GM18868 (cell line): ENCODE data around the gene RERE.

Experiments used
- ATAC-seq: cut with Tn5 transposase; IDR thresholded peaks from one replicate; pipeline ENCODE4 v1.9.1; 2021; ENCODE audit warnings: mild to moderate bottlenecking, moderate library complexity; ENCODE audit not compliant: unreplicated experiment

RERE gene

DNA sequence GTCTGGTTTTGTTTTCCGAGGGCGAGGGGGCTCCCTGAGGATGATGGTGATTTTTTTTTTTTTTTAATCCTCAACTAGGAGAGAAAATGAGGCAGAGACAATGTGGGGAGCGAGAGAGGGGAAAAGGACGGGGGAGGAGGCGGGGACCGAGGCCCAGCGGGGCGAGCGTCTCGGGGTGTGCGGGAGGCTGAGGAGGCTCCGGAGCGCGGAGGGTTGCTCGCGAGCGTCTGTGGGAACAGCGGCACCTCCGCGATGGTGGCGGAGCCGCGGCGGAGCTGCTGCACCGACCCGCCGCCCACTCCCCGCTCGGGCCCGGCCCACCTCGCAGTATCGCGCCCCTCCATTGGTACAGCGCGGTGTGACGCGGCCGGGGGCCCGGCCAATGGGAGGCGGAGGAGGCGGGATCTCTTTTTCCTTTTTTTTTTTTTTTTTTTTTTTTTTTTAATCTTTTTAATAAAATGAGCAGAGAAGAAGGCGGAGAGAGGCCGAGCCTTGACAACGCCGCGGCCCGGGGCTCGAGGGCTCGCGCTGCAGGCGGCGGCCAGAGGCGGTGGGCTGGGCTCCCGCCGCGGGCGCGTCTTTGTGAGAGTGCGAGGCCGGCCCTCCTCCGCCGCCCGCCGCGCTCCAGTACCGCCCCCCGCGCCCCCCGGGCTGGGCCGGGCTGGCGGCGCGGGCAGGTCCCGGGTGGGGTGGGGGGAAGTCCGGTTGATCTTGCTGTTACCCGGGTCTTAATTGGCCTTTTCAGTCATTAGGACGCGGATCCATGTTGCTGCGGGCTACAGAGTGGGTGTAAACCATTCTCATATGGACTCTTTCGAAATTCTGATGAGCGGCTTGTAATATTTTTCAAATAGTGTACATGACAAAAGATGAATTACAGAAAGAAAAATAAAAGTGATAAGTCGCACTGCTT lies at the start of gene RERE:
TSS of gene RERE (minus strand) at position 229 of the 913 bp plus-strand sequence.
- peak; percentile 92 for ATAC-seq

GRCh38 chr1:8866792-8867415 lies 49.5 kb upstream of the RERE start:
- ATAC-seq, result no peak

GRCh38 chr1:8866173-8866791 lies 48.8 kb upstream of the RERE start:
- ATAC-seq, result no peak

DNA sequence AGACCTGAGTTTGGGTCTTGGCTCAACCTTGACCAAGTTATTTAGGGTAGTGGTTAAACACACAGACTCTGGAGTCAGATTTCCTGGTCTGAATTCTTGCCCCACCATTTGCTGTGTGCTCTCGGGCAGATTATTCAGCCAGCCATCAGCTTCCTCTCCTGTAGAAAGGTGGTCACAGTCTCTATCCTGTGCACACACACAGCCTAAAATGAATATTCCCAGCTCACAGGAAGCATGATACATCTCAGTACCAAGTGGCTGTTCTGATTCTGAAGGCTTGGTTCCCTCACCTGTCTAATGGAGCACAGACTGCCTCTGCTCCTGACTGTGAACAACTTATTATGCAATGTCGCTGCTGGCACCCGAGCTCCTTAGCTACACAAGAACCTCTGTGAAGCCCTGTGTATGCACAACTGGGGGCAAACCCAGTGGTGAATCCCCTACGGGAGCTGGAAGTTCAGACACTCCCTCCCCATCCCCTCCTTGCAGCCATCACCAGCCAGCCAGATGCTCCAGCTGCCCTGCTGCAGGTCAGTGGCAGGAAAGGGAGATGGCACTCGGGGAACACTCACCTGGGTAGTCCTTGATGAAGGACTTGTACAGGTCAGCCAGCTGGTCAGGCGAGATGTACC lies 47.4 kb upstream of the RERE start:
- ATAC-seq, result no peak

GRCh38 chr1:8863794-8864233 lies 46.4 kb upstream of the RERE start:
- ATAC-seq, result no peak

DNA sequence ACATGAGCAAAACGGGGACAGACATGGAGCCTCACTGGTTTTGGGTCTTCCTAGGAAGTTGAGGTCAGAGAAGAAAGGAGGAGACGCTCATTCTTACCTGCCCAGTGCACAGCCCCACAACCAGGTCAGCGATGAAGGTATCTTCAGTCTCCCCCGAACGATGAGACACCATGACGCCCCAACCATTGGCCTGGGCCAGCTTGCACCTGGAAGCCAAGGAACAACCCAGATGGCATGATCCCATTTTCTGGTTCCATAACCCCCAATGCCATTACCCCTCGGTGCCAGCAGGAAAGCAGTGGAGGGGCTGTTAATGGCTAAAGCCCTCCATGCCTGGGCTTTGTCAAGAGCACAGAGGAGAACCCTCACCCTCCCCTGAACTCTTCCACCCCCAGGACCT lies 45.7 kb upstream of the RERE start:
- ATAC-seq, result no peak

DNA sequence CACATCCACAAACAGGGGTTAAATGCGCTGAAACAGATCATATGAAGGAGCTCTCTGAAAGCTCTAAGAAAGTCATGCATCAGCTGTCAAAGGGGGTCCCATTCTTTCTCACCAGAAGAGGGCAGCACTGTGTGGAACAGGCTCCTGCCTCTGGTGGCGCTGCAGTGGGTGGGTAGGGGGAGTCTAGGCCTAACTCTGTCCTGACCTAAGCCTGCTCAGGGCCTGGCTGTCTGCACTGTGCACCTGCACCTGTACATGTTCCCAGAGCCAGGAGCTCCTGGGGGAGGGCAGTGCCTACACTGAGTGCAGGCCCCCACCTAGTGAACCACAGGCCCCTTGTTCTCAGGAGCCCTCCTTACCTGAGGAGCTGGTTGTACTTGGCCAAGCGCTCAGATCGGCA lies 45.1 kb upstream of the RERE start:
- ATAC-seq, result no peak

GRCh38 chr1:8860738-8861516 lies 43.5 kb upstream of the RERE start:
- no peak for ATAC-seq

GRCh38 chr1:8858888-8859706 lies 41.7 kb upstream of the RERE start:
- ATAC-seq, result no peak

DNA sequence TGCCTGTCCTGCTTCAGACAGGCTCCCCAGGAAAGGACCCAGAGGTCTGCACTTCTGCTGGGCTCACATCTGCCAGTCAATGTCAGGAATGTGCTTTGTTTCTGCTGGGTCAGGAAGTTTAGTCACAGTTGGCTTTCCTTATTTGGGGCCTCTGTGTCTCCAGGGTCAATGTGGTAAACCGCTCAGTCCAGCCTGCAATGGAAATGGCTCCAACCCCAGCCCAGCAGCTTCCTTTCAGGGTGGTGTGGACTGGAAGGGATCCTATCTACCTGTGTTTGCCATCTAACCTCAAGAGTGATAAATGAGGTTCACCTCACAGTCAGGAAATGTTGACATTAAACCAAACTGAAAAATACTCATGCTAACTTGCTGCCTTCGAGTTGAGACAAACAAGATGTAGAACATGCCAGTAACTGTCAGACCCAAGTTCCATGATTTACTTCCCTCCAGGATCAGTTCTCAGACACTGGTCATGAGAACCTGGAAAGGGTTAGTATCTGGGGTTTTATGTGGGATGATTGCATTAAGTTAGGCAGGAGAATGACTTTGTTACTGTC lies 40.8 kb upstream of the RERE start:
- ATAC-seq, result no peak

DNA sequence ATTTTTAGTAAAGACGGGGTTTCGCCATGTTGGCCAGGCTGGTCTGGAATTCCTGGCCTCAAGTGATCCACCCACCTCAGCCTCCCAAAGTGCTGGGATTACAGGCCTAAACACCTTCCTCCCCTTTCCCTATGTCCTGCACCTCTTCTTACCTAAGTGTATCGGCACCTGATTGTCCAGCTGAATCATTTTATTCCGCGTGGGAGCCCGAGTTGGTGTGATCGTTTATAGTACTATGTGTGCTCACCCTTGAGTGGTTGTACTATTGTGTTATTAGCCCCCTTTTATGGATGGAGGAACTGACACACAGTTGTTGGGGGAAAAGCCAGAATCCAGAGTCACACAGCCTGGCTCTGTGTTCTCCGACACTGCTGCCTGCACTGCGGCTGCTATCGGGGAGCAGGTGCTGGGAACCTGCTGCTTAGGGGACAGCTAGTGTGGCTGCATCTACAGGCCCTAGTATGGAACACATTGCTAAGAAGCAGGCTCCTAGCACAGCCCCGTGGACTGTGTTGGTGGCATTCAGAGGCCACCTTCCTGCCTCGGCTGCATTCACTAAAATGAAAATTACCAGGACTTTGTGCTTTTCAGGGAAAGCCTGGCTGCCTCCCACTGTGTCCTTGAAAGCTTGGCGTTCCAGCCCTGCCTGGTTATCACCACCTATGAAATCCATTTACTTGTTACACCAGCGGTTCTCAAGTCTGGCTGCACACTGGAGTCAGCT lies 39.4 kb upstream of the RERE start:
- no peak for ATAC-seq

DNA sequence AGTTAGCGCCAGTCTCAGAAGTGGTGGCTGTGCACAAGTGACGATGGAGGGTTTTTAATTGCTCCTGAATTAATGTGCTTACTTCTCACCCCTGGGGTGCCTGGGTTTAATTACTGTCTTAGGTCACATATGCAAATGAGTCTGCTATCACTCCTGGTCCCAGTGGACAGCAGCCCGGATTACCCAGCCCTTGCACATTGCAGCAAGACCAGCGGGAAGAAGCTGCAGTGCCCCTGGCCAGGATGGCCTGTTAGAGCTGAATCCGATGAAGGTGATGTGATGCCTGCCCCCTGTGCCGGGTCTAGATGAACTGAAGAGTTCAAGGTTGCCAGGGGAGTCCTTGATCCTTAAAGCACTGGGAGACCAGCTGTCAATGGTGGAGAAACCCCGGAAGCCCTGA lies 36.8 kb upstream of the RERE start:
- no peak for ATAC-seq

DNA sequence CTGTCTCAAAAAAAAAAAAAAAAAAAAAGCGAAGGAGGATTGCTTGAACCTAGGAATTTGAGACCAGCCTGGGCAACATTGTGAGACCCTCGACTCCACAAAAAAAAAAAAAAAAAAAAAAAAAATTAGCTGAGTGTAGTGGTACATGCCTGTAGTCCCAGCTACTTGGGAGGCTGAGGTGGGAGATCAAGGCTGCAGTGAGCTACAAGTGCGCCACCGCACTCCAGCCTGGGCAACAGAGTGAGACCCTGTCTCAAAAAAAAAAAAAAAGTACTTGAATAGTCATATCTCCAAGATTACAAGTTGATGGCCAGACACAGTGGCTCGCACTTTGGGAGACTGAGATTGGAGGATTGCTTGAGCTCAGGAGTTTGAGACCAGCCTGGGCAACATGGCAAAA lies 33.6 kb upstream of the RERE start:
- ATAC-seq, result no peak

GRCh38 chr1:8848663-8849386 lies 31.4 kb upstream of the RERE start:
- no peak for ATAC-seq

DNA sequence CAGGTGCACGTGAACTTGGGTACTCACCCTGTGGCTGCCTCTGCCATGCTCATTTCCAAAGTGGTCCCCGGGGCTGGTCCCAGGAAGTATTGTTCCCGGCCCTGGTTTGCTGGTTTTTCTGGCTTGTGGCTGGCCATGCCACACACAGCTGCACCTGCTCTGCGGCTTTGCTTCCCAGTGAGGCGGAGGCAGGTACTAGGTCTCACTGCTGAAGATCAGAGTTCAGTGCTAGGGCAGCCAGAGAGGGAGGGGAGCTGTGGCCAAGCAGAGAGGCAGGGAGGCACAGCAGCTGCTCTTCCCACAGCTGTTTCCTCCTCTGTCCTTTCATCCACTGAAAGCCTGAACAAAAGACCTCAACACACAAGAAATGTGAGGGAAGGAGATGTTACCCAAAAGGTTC lies 30.6 kb upstream of the RERE start:
- no peak for ATAC-seq

- ATAC-seq, result no peak
These were observed 28.8 kb upstream of the RERE start for GRCh38 chr1:8846263-8846662.

- ATAC-seq, result no peak
These were observed 28.0 kb upstream of the RERE start for GRCh38 chr1:8845104-8846097.
